Progenitor cell of endocrine pancreas (in vitro differentiated cells): ENCODE data around the gene DNAJC3. TPM values are rescaled to one million over a fixed set of nuclear protein-coding genes. Genes with fewer than 3 reads are reported as not detected.
A peak's percentile ranks its signal among the peaks of the same experiment; 100 is the strongest.
"Not testable (repeated sequence)": the region's sequence is repeated elsewhere in the genome, so short reads cannot be mapped to it uniquely, and the experiment has no call there.

Experiments
- DNase-seq: peaks from one replicate; pipeline ENCODE4 v3.0.0; 2021; ENCODE audit warnings: low spot score; ENCODE audit not compliant: unreplicated experiment
- H3K27ac Mint-ChIP-seq: 2 replicates; pipeline ENCODE4 v1.8.0; 2021; ENCODE audit warnings: mild to moderate bottlenecking, moderate library complexity, mixed read lengths
- H3K27me3 Mint-ChIP-seq: 2 replicates; pipeline ENCODE4 v1.8.0; 2021; ENCODE audit warnings: mixed read lengths
- H3K36me3 Mint-ChIP-seq: 2 replicates; pipeline ENCODE4 v1.8.0; 2022; ENCODE audit warnings: mixed read lengths; ENCODE audit not compliant: insufficient read depth
- H3K4me1 Mint-ChIP-seq: 2 replicates; pipeline ENCODE4 v1.8.0; 2021; ENCODE audit warnings: low read depth, mixed read lengths
- H3K4me3 Mint-ChIP-seq: 2 replicates; pipeline ENCODE4 v1.8.0; 2021; ENCODE audit warnings: low read depth, mild to moderate bottlenecking, moderate library complexity, mixed read lengths
- H3K9me3 Mint-ChIP-seq: 2 replicates; pipeline ENCODE4 v1.8.0; 2021; ENCODE audit warnings: low read depth, mixed read lengths
- total RNA-seq: library from RNA; stranded (reverse); gene quantifications from 2 replicates; pipeline ENCODE4 v1.2.1, GENCODE V29; 2021
- TF ChIP-seq, protein P1 (sequence below): fragments of 200-600 bp; sonication (generic); IDR thresholded peaks from one replicate; pipeline ENCODE4 v1.5.0; 2021; ENCODE audit warnings: antibody characterized with exemption, mild to moderate bottlenecking; ENCODE audit not compliant: unreplicated experiment

DNAJC3 gene
- total RNA-seq, 1 donor from 2014 or later: 31.7 TPM

DNA sequence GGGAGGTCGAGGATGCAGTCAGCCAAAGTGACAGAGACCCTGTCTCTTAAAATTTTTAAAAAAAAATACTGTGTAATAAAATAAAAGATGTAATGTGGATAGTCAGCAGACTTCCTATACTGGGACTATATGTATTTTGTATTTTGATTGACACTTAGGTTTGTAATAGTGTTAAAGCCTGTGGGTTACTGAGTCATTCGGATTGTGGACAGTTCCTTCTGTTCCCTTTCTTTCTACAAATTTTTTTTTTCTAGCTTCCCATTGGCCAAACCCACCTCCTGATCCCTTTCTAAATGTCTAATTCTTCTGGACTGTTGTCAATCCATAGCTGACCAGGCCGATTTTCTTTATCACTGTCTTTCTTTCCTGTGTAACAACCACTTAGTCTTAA lies 108.0 kb downstream of the DNAJC3 start:
- H3K4me1 Mint-ChIP-seq: peaks cover 6% of the 10 kb centered on the region
- peaks cover 11% of the 10 kb centered on the region for H3K9me3 Mint-ChIP-seq
- no peaks in the 10 kb centered on the region for H3K27me3 Mint-ChIP-seq
- H3K27ac Mint-ChIP-seq: no peak overlapping the region
- H3K36me3 Mint-ChIP-seq: peaks cover 24% of the 10 kb centered on the region
- TF ChIP-seq, protein P1, sequence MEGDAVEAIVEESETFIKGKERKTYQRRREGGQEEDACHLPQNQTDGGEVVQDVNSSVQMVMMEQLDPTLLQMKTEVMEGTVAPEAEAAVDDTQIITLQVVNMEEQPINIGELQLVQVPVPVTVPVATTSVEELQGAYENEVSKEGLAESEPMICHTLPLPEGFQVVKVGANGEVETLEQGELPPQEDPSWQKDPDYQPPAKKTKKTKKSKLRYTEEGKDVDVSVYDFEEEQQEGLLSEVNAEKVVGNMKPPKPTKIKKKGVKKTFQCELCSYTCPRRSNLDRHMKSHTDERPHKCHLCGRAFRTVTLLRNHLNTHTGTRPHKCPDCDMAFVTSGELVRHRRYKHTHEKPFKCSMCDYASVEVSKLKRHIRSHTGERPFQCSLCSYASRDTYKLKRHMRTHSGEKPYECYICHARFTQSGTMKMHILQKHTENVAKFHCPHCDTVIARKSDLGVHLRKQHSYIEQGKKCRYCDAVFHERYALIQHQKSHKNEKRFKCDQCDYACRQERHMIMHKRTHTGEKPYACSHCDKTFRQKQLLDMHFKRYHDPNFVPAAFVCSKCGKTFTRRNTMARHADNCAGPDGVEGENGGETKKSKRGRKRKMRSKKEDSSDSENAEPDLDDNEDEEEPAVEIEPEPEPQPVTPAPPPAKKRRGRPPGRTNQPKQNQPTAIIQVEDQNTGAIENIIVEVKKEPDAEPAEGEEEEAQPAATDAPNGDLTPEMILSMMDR: no peak
- H3K4me3 Mint-ChIP-seq: no peak overlapping the region
- no peak for DNase-seq

DNA sequence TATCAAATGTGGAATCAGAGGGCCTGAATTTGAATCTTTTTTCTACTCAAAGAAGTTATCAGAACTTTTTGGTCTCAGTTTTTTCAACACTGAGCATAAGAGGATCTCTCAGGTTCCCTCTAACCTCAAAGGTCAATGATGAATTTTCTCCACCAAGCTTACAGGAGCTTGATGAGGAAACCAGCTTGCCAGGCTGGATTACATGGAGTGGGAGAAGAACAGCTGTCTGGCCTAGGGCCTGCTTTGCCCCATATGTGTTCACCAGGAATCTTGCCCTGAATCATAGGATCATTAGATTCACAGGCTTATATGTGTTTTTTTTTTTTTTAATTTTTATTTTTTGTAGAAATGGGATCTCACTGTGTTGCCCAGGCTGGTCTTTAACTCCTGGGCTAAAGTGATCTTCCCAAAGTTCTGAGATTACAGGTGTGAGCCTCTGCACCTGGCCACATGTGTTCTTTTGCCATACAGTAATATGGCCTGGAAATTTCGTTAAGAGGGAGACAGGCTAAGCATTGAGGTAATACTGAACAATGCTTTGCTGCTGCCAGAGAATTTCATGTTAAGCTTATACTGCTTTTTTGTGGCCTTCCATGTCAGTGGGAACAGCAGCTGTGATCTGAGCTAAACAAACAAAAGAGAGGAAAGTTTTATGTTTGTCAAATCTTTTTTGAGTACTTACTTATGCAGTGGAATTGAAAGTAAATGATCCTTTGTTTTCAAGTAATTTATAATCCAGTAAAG lies 110.6 kb downstream of the DNAJC3 start:
- H3K4me1 Mint-ChIP-seq: peaks cover 6% of the 10 kb centered on the region
- H3K9me3 Mint-ChIP-seq: peaks cover 11% of the 10 kb centered on the region
- TF ChIP-seq, protein P1: no peak
- DNase-seq: no peak
- H3K27me3 Mint-ChIP-seq: no peaks in the 10 kb centered on the region
- H3K4me3 Mint-ChIP-seq: no peak overlapping the region
- H3K27ac Mint-ChIP-seq: peak overlapping the region; percentile 84
- peaks cover 30% of the 10 kb centered on the region for H3K36me3 Mint-ChIP-seq

DNA sequence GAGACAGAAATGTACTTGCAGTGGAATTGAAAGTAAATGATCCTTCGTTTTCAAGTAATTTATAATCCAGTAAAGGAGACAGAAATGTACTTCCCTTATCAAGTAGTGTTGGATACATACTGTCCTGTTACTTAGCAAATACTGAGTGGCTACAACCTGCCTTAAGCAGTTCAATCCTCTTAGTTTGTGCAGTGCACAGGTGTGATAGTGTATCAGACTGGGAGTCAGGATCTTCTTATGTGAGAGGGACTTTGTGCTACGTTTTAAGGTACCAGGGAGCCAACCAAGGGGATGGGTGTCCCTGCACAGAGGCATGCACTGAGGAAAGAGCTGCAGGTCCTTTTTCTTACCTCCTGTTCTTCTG lies 111.1 kb downstream of the DNAJC3 start:
- H3K36me3 Mint-ChIP-seq: peaks cover 29% of the 10 kb centered on the region
- DNase-seq: no peak
- TF ChIP-seq, protein P1: no peak
- H3K9me3 Mint-ChIP-seq: peaks cover 5% of the 10 kb centered on the region
- no peaks in the 10 kb centered on the region for H3K27me3 Mint-ChIP-seq
- peak overlapping the region; percentile 84 for H3K27ac Mint-ChIP-seq
- no peak overlapping the region for H3K4me3 Mint-ChIP-seq
- H3K4me1 Mint-ChIP-seq: peaks cover 9% of the 10 kb centered on the region

DNA sequence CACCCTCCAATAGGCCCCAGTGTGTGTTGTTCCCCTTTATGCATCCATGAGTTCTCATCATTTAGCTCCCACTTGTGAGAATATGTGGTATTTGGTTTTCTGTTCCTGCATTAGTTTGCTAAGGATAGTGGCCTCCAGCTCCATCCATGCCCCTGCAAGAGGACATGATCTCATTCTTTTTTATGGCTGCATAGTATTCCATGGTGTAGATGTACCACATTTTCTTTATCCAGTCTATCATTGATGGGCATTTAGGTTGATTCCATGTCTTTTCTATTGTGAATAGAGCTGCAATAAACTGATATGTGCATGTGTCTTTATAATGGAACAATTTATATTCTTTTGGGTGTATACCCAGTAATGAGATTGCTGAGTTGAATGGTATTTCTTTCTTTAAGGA lies 112.4 kb downstream of the DNAJC3 start:
- not testable (repeated sequence) for H3K9me3 Mint-ChIP-seq, H3K4me3 Mint-ChIP-seq, DNase-seq, H3K27me3 Mint-ChIP-seq, H3K27ac Mint-ChIP-seq
- Mint-ChIP-seq H3K4me1 (peaks cover 11% of the 10 kb centered on the region), H3K36me3 (peaks cover 36% of the 10 kb centered on the region)

DNA sequence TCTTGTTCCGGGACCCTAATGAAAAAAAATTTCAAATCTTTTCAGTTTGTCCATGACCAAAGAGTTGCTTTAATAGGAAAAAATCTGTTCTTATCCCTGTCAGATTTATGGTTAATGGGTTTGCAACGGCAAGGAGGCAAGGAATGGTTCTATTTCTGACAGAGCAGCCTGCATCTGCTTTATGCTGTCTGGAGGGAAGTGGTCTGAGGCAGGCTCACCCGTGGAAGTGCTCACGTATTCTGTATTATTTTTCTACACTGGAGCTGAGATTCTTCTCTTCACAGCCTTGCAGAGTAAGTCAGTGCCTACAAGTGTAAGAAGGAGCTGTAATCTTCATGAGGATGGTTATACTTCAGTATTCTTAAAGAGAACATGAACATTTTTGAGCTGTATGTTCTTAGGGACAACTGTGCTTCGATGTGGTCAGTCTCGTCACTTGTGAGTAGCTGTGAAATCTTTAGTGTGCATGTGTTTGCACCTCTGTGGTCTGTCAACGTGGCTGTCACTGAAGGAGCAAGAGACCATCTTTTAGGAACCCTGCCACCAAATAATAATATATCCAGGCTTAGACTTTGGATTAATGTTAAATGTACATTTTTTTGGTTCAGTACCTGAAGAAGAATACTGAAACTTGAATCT lies 114.3 kb downstream of the DNAJC3 start:
- Mint-ChIP-seq H3K36me3 (peaks cover 36% of the 10 kb centered on the region), H3K4me3 (no peak overlapping the region), H3K27me3 (no peaks in the 10 kb centered on the region), H3K9me3 (peaks cover 4% of the 10 kb centered on the region), H3K4me1 (peaks cover 14% of the 10 kb centered on the region), H3K27ac (no peak overlapping the region)
- no peak for DNase-seq
- TF ChIP-seq, protein P1: no peak
